HUES64 (cell line): ENCODE measurements around the gene APBB2.
"Not testable (repeated sequence)": the region's sequence is repeated elsewhere in the genome, so short reads cannot be mapped to it uniquely, and the experiment has no call there.

Experiments
- H3K27ac ChIP-seq: 2 replicates; pipeline ENCODE4 v1.7.0; 2013; ENCODE audit warnings: low read depth, low read length, inconsistent platforms
- H3K27me3 ChIP-seq: 2 replicates; pipeline ENCODE4 v1.6.1; 2013; ENCODE audit warnings: mild to moderate bottlenecking, low read length; ENCODE audit not compliant: insufficient read depth
- H3K36me3 ChIP-seq: 2 replicates; pipeline ENCODE4 v1.6.1; 2013; ENCODE audit warnings: mild to moderate bottlenecking, low read length; ENCODE audit not compliant: insufficient read depth
- H3K4me1 ChIP-seq: 2 replicates; pipeline ENCODE4 v1.6.1; 2013; ENCODE audit warnings: mild to moderate bottlenecking, low read length, moderate library complexity; ENCODE audit not compliant: insufficient read depth
- H3K4me3 ChIP-seq: 2 replicates; pipeline ENCODE4 v1.5.1; 2013; ENCODE audit warnings: mild to moderate bottlenecking, low read length, moderate library complexity
- H3K9ac ChIP-seq: 2 replicates; pipeline ENCODE4 v1.6.1; 2013; ENCODE audit warnings: mild to moderate bottlenecking, low read depth, low read length
- H3K9me3 ChIP-seq: 2 replicates; pipeline ENCODE4 v1.6.1; 2013; ENCODE audit warnings: low read depth, low read length; ENCODE audit not compliant: insufficient read depth
- WGBS: fragments of 150-250, 120-280 bp; methylation state at CpG from one replicate; pipeline ENCODE4 v1.1.7; 2013; ENCODE audit warnings: missing lambda C conversion rate; 5-methylcytosine and 5-hydroxymethylcytosine counted together

APBB2 gene

DNA sequence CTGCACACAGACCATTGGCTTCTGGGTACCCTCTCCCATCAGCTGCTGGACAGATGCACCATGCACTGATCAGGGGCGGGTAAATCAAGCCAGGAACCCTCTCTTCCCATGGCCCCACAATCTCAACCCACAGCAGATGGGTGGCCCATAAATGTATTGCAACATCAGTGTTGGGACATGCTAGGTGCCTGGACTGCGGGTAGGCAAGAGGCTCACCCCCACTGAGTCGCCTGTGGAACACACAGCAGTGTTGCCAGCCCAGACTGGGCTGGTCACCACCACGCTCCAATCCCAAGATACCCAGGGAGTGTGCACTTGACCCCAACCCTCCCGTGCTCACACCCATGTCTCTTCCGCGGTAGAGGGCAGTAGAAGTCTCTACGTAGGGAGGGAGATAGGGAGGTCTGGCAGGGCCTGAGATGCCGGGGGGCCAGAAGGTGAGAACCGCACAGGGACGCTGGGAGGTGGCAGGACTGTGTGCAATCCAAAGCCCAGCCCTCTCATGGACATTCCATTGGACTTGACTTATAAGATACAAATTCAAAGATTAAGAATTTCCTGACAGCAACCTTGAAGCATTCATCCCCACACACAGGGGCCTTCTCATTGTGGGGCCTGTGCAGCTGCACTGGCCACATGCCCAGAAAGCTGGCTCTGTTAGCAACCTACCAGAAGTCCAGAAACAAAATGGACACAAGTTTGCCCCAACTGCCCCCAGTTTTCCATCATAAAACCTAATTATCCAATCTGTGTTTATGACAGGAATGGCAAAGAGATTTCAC is 280.9 kb downstream of the APBB2 start:
- H3K4me3 ChIP-seq: no peak overlapping the region
- 94% methylated on average over 11 of the region's 11 CpGs for WGBS
- H3K27me3 ChIP-seq: no peaks in the 10 kb centered on the region
- H3K9ac ChIP-seq: no peak overlapping the region
- no peaks in the 10 kb centered on the region for H3K9me3 ChIP-seq
- H3K36me3 ChIP-seq: no peaks in the 10 kb centered on the region
- H3K27ac ChIP-seq: peak overlapping the region; percentile 11; the same call in 1 of the 2 replicates
- H3K4me1 ChIP-seq: peaks cover 36% of the 10 kb centered on the region

DNA sequence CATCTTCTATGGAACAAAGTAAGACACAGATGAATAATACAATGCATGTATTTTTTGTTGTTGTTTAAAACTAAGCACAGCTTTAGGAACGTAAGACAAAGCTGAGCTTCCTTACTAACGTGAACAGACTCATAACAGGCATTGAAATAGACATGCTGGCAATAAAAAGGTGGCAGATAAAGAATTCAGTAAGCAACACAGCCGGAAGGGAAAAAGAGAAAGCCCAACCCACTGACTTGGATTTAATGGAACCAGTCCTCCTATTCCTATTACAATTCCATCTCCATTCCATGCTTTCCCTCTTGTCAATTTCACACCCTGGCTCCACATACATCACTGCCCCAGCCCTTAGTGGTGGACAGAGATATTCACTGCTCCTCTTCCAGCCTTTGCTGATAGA is 282.5 kb downstream of the APBB2 start:
- no peak overlapping the region for H3K27ac ChIP-seq
- H3K36me3 ChIP-seq: no peaks in the 10 kb centered on the region
- no peak overlapping the region for H3K9ac ChIP-seq
- no peaks in the 10 kb centered on the region for H3K9me3 ChIP-seq
- no peak overlapping the region for H3K4me3 ChIP-seq
- no peaks in the 10 kb centered on the region for H3K27me3 ChIP-seq
- 97% methylated on average over 3 of the region's 3 CpGs for WGBS
- H3K4me1 ChIP-seq: peaks cover 40% of the 10 kb centered on the region

DNA sequence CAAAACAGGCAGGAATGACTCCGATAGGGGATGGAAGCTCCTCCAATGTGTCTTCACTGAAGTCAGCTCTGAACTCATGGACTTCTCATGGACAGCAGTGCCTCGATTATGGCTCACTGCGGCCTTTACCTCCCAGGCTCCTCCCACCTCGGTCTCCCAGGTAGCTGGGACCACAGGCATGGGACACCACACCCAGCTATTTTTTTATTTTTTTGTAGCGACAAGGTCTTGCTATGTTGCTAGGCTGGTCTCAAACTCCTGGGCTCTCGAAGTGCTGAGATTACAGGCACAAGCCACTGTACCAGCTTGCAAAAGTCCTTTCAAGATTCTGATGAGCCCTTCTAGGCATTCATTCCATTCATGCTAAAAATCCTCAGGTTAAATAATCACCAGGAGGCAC is 283.1 kb downstream of the APBB2 start:
- Histone ChIP-seq H3K27ac (no peak overlapping the region), H3K4me3 (no peak overlapping the region), H3K9me3 (no peaks in the 10 kb centered on the region), H3K4me1 (peaks cover 40% of the 10 kb centered on the region), H3K27me3 (no peaks in the 10 kb centered on the region), H3K9ac (no peak overlapping the region), H3K36me3 (no peaks in the 10 kb centered on the region)
- WGBS: 89% methylated on average over 6 of the region's 6 CpGs

DNA sequence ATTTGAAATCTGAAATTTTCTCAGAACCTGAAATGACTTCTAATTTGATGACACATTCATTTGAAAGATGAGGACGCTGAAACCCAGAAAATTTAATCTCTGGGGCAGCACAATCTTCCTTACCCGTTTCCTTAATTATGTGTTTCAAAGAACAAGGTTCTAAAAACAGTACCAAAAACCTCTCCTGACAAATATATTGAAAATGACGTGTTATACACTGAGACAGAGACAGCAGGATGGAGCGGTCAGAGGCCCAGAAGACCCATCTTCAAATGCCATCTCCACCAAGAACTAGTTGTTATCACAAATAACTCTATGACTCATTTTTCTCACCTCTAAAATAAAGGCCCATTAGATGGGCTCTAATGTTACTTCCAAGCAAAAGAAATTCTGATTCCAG is 287.3 kb downstream of the APBB2 start:
- no peaks in the 10 kb centered on the region for H3K9me3 ChIP-seq
- no peak overlapping the region for H3K4me3 ChIP-seq
- no peaks in the 10 kb centered on the region for H3K36me3 ChIP-seq
- H3K4me1 ChIP-seq: peaks cover 15% of the 10 kb centered on the region
- no peak overlapping the region for H3K27ac ChIP-seq
- H3K9ac ChIP-seq: no peak overlapping the region
- 92% methylated on average over 4 of the region's 4 CpGs for WGBS
- H3K27me3 ChIP-seq: no peaks in the 10 kb centered on the region

DNA sequence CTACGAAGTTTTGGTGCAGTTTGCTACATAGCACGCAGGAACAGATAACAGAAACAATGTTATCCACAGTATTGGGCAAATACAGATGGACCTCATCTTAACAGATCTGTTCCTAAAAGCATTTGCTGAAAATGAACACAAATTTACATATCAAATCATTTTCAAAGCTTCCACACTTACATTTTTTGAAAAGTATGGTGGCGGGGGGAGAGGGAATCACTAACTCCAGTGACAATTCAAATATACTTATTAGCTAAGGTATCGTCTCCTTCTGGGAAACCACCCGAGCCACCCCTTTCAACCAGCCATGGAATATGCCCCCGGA is 289.6 kb downstream of the APBB2 start:
- H3K27ac ChIP-seq: no peak overlapping the region
- WGBS: 92% methylated on average over 6 of the region's 6 CpGs

DNA sequence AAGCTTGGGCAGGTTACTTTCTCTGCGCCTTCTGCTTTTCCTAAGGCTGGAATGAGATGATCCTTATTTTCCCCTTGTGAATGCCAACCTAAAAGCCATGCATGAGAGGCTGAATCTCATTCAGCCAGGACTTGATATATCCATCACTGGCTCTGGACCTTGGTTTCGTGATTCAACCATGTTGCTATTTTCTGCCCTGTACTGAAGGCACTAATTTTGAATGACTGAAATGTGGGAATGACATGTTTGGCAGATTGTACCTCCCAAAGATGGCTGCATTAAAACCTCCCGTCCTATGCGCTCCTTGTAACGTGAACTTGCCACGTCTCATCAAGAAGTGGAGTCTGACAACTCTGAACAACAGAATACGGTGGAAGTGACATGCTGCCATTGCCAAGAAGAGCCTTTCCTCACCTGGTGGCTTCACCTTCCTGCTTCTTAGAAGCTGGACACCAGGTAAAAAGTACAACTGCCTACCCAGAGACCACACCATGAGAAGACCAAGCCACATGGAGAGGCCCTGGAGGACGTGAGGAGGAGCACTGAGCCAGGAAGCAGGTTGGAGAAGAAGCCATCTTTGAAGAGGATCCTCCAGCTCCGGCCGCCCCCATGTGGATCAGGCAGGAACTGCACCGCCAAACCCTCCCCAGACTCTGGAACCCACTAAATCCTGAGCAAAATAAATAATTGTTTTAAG is 290.1 kb downstream of the APBB2 start:
- no peaks in the 10 kb centered on the region for H3K27me3 ChIP-seq
- no peak overlapping the region for H3K9ac ChIP-seq
- H3K4me1 ChIP-seq: peaks cover 6% of the 10 kb centered on the region
- no peak overlapping the region for H3K27ac ChIP-seq
- no peak overlapping the region for H3K4me3 ChIP-seq
- H3K9me3 ChIP-seq: no peaks in the 10 kb centered on the region
- 74% methylated on average over 11 of the region's 11 CpGs for WGBS
- H3K36me3 ChIP-seq: no peaks in the 10 kb centered on the region

More for the DNA sequence above, 289.6 kb downstream of the APBB2 start:
- H3K36me3 ChIP-seq: no peaks in the 10 kb centered on the region
- no peaks in the 10 kb centered on the region for H3K27me3 ChIP-seq
- H3K9me3 ChIP-seq: no peaks in the 10 kb centered on the region
- peaks cover 4% of the 10 kb centered on the region; the same call in 1 of the 2 replicates for H3K4me1 ChIP-seq
- no peak overlapping the region for H3K9ac ChIP-seq
- H3K4me3 ChIP-seq: no peak overlapping the region

DNA sequence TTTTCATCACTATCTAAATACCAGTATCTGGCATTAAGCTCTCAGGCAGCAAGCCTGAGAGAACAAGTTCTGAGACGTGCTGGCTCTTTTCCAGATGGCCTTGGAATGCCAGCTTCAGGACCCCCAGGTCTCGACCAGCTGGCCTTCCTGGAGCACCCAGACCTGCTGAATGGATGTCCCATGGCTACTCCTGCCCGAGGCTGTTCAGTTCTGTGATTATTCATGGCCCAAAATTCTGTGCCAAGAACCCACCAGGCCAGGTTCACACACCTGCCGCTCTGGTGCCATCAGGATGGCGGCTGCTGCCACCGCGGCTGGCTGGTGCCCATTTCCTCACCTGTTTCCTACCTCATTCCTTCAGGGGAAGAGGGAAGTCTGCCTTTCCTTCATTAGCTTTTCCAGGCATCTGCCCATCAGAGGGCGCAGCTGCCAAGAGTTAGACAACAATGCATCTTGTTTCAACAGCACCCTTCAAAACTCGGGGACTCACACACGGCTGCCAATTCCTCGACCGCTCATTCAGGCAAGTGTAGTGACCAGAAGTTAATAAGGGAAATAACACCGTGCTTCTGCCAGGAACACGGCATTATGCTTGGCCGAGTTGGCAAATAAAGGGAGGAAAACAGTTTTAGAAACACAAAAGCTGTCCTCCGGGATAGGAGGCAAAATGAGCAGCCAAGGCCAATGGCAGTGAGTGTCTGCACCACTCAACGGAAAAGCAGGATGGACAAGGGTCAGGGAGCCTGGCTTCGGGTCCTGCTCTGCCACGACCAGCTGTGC is 290.8 kb downstream of the APBB2 start:
- Histone ChIP-seq H3K27ac (no peak overlapping the region), H3K36me3 (no peaks in the 10 kb centered on the region), H3K9ac (no peak overlapping the region), H3K4me3 (no peak overlapping the region), H3K27me3 (no peaks in the 10 kb centered on the region), H3K9me3 (no peaks in the 10 kb centered on the region), H3K4me1 (peaks cover 11% of the 10 kb centered on the region)
- WGBS: 95% methylated on average over 19 of the region's 19 CpGs

DNA sequence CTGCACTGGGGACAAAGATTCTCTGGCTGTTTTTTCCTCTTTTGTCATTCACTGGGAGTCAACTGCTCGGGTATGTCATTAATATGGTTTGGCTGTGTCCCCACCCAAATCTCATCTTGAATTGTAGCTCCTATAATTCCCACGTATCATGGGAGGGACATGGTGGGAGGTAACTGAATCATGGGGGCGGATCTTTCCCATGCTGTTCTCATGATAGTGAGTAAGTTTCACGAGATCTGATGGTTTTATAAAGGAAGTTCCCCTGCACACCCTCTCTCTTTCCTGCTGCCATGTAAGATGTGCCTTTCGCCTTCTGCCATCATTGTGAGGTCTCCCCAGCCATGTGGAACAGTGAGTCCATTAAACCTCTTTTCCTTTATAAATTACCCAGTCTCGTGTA is 294.4 kb downstream of the APBB2 start:
- not testable (repeated sequence) for H3K9ac ChIP-seq, H3K36me3 ChIP-seq, H3K27ac ChIP-seq, H3K9me3 ChIP-seq, H3K27me3 ChIP-seq, H3K4me3 ChIP-seq
- H3K4me1 ChIP-seq: peaks cover 13% of the 10 kb centered on the region
- 97% methylated on average over 5 of the region's 6 CpGs for WGBS

DNA sequence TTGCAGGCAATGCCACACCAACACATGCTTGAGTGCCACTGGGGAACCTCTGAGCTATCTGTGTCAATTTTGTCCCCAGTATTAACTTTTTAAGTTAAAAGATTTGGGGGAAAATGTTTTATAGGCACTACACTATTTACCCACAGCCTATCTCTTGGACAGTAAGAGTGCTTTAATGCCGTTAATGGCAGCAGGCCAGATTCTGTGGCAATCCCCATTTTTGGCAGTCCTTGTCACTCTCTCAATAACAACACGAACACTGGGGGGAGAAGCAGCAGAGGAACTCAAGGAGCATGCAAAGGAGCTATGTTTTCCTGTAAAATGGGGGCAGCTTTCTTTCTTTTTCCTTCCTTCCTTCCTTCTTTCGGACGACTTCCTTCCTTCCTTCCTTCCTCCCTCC is 296.0 kb downstream of the APBB2 start:
- Histone ChIP-seq H3K27me3 (no peaks in the 10 kb centered on the region), H3K4me3 (no peak overlapping the region), H3K9ac (no peak overlapping the region), H3K4me1 (peaks cover 14% of the 10 kb centered on the region), H3K36me3 (no peaks in the 10 kb centered on the region), H3K27ac (no peak overlapping the region), H3K9me3 (no peaks in the 10 kb centered on the region)
- WGBS: 71% methylated on average over 2 of the region's 4 CpGs

DNA sequence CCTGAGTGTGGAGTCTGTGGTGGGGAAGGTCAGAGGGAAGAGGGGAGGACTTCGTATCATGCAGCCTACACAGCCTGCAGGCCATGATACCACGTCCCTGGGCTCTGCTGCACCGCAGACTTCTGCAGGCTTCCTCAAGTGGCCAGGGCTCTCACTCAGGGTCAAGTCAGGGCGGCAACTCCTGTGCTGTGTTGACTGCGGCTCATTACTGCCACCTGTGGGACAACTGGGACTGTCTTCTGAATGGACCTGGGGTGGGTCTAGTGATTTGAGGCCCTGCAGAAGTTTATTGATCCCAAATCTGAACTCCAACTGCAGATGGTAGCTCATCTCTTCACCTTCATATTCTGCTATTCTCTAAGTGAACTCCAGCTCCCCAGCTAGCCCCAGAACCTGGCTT is 297.5 kb downstream of the APBB2 start:
- no peak overlapping the region for H3K9ac ChIP-seq
- no peak overlapping the region for H3K4me3 ChIP-seq
- no peaks in the 10 kb centered on the region for H3K9me3 ChIP-seq
- H3K27me3 ChIP-seq: no peaks in the 10 kb centered on the region
- peaks cover 14% of the 10 kb centered on the region for H3K4me1 ChIP-seq
- 78% methylated on average over 5 of the region's 5 CpGs for whole genome bisulfite sequencing
- H3K36me3 ChIP-seq: no peaks in the 10 kb centered on the region
- no peak overlapping the region for H3K27ac ChIP-seq

DNA sequence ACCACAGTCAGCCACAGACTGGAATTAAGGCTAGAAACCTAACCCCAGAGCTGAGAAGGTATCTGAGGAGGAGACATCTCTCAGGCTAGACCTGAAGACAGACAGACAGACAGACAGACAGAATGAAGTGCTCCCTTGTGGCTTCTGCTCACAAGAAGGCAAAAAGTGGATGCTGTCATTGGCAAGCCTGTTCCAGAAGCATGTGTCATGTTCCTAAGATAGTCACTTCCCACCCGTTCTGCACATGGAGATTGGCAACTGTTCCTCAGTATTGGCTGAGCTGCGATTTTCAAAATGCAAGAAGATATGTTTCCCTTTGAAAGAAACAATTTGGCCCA is 298.2 kb downstream of the APBB2 start:
- peaks cover 14% of the 10 kb centered on the region for H3K4me1 ChIP-seq
- H3K4me3 ChIP-seq: no peak overlapping the region
- WGBS: 96% methylated on average over 2 of the region's 2 CpGs
- H3K9me3 ChIP-seq: no peaks in the 10 kb centered on the region
- no peak overlapping the region for H3K27ac ChIP-seq
- no peaks in the 10 kb centered on the region for H3K36me3 ChIP-seq
- H3K27me3 ChIP-seq: no peaks in the 10 kb centered on the region
- no peak overlapping the region for H3K9ac ChIP-seq
